ENCODE data around the gene AOAH. TPM values are rescaled to one million over a fixed set of nuclear protein-coding genes. Genes with fewer than 3 reads are reported as not detected.
A peak's percentile ranks its signal among the peaks of the same experiment; 100 is the strongest.

Gene AOAH
- total RNA-seq, result 1 to 10 TPM; 5.2 to 6.0 TPM

DNA sequence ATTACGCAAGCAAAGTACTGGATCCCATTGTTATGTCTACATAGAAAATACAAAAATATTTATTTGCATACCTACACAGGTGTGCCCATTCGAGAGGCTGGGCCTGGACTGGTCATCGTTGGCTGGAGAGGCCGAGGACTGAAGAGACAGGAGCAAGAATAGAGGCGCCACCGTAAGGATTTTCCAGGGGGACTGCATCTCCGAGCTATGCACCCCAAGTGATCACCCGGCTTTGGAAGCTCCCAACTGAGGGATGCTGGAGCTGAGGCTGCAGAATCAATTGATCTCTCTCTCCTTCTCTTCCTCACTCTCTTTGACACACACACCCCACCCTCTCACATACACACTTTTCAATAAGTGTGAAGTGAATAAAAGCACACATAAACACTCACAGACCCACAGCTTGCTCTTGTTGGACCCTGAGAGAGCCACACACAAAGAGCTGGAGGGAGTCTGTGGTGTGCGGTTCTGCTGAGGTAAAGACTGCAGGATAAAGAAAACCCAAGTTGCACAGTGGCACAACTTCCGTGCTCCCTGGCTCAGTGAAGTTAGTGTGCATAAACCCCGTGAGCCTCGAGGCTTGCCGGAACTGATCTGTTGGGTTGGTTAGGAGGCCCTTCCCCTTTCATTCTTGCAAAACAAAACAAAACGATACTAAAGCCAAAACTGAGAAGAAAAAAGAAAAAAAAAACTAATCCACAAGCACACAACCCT, at the start of gene AOAH:
Gene AOAH, minus strand, starts transcription at position 544 of the 714 bp plus-strand sequence. Its CDS starts 346 bp downstream, at position 198.
- ATAC-seq (peak; percentile 67 to 71), DNase-seq (ENCODE audit: low spot score in 2 of 2) (peak; percentile 69 to 74)
- H3K27ac Mint-ChIP-seq, result peak within 1 kb of the TSS; percentile 80 to 81
- H3K9me3 Mint-ChIP-seq, result peaks cover 4 to 6% of the 10 kb centered on the region in 2 donors
- peaks cover 9 to 14% of the 10 kb centered on the region in 2 donors for H3K36me3 Mint-ChIP-seq

DNA sequence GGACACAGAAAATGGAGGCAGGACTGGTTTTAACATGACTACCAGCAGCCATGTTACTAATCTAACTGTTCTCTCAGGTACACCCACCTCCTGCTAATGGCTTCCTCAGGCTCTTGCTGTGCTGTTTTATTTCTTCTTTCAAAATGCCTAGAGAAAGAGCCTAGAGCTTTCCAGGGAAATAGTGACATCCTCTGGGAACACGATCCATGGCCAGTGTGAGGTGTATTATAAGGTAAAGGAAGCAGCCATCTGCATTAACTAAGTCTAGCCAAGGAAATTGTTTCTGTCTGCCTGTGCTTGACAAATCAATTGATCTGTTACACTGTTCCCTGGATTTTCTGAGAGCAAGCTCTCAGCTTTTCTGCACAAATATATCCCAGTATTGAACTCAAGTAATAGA, 42.2 kb upstream of the AOAH start:
- H3K9me3 Mint-ChIP-seq, result no peaks in the 10 kb centered on the region
- no peak overlapping the region for H3K27ac Mint-ChIP-seq
- DNase-seq (ENCODE audit: low spot score in 2 of 2) (no peak), ATAC-seq (no peak)
- H3K36me3 Mint-ChIP-seq, result no peaks in the 10 kb centered on the region

GRCh38 chr7:36765605-36766004, 41.3 kb upstream of the AOAH start:
- peak; percentile 46 to 60 for ATAC-seq
- no peaks in the 10 kb centered on the region for H3K9me3 Mint-ChIP-seq
- no peak for DNase-seq (ENCODE audit: low spot score in 2 of 2)
- peak overlapping the region in 1 of 2 donors; percentile 10 for H3K27ac Mint-ChIP-seq
- H3K36me3 Mint-ChIP-seq, result no peaks in the 10 kb centered on the region

DNA sequence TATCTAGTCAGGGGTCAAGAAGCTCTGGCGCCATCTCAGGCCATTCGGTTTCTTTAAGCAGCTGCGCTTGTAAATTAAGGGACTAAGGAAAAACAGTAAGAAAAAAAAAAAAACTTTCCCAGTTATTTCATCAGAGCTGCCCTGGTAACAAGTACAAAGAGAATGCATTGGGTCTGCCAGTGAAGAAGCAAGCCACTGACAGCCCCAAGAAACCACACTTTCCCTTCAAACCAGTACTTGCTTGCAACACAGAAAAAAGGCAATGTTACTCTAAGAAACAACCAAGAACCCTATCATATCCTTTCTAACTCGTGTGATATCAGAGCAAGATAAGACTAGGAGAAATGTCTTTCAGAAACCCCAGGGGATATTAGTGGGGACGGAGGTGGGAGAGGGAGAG, 40.6 kb upstream of the AOAH start:
- DNase-seq (ENCODE audit: low spot score in 2 of 2), result no peak
- peak overlapping the region in 1 of 2 donors; percentile 10 for H3K27ac Mint-ChIP-seq
- H3K36me3 Mint-ChIP-seq, result no peaks in the 10 kb centered on the region
- no peaks in the 10 kb centered on the region for H3K9me3 Mint-ChIP-seq
- peak; percentile 59 to 83 for ATAC-seq

GRCh38 chr7:36763132-36763816, 39.0 kb upstream of the AOAH start:
- Mint-ChIP-seq H3K36me3 (no peaks in the 10 kb centered on the region), H3K27ac (peak overlapping the region in 1 of 2 donors; percentile 73), H3K9me3 (no peaks in the 10 kb centered on the region)
- DNase-seq (ENCODE audit: low spot score in 2 of 2) (no peak), ATAC-seq (no peak)

DNA sequence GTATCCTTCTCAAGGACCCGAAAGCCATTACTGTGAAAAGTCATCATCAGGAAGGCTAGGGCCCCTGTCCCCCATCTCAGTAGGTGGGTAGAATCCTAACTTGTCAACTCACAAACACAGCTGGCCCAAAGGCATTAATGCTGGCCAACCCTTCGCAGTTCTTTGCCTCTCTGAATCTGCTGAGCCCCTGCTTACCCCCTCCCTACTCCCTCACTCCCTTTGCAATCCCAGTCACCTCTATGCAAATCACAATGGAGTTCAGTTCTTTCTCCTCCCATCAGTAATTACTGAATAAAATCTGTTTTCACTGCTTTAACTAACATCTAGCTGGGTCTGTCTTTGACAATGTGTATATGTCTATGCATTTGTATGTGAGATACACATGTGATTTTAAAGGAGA, 38.1 kb upstream of the AOAH start:
- DNase-seq (ENCODE audit: low spot score in 2 of 2), result no peak
- H3K27ac Mint-ChIP-seq, result no peak overlapping the region
- H3K36me3 Mint-ChIP-seq, result no peaks in the 10 kb centered on the region
- no peaks in the 10 kb centered on the region for H3K9me3 Mint-ChIP-seq
- no peak for ATAC-seq

GRCh38 chr7:36761835-36762234, 37.5 kb upstream of the AOAH start:
- Mint-ChIP-seq H3K27ac (no peak overlapping the region), H3K36me3 (no peaks in the 10 kb centered on the region), H3K9me3 (no peaks in the 10 kb centered on the region)
- DNase-seq (ENCODE audit: low spot score in 2 of 2) (no peak), ATAC-seq (no peak)

- Mint-ChIP-seq H3K27ac (no peak overlapping the region), H3K9me3 (no peaks in the 10 kb centered on the region), H3K36me3 (no peaks in the 10 kb centered on the region)
- no peak for DNase-seq (ENCODE audit: low spot score in 2 of 2)
- no peak for ATAC-seq
Measured at GRCh38 chr7:36760856-36761762, 36.8 kb upstream of the AOAH start.

DNA sequence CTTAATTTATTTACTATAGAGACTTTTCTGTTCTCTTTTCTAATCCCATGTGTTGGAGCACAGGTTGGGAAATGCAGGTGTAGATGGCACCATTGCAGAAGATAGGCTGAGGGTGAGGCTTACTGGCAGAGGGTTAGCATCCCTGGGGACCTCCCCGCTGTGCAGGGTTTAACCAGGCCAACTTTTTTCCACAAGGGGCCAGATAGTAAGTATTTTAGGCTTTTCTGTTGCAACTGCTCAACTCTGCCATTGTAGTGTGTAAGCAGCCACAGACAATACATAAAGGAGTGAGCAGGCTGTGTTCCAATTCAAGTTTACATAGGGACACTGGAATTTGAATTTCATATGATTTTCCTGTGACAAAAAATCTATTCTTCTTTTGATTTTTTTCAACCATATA, 34.6 kb upstream of the AOAH start:
- DNase-seq (ENCODE audit: low spot score in 2 of 2), result no peak
- ATAC-seq, result no peak
- Mint-ChIP-seq H3K27ac (no peak overlapping the region), H3K36me3 (no peaks in the 10 kb centered on the region), H3K9me3 (no peaks in the 10 kb centered on the region)

DNA sequence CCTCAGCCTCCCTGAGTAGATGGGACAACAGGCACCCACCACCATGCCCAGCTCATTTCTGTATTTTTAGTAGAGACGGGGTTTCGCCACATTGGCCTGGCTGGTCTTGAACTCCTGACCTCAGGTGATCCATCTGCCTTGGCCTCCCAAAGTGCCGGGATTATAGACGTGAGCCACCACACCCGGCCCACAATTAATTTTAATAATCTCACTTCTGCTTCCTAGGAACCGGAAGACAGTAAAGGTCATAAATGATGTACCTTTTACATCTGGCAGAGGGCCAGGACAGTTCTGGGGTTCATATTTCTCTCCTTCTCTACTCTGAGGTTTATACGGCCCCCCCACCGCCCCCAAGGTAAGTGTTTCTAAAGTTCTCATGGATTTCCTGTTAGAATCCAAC, 31.2 kb upstream of the AOAH start:
- DNase-seq (ENCODE audit: low spot score in 2 of 2), result no peak
- Mint-ChIP-seq H3K27ac (no peak overlapping the region), H3K9me3 (no peaks in the 10 kb centered on the region), H3K36me3 (peaks cover 0 to 2% of the 10 kb centered on the region in 2 donors)
- ATAC-seq, result no peak

- DNase-seq (ENCODE audit: low spot score in 2 of 2), result no peak
- Mint-ChIP-seq H3K36me3 (peaks cover 4 to 11% of the 10 kb centered on the region in 2 donors), H3K27ac (no peak overlapping the region), H3K9me3 (no peaks in the 10 kb centered on the region)
- no peak for ATAC-seq
Measured at GRCh38 chr7:36752026-36752711, 27.9 kb upstream of the AOAH start.

DNA sequence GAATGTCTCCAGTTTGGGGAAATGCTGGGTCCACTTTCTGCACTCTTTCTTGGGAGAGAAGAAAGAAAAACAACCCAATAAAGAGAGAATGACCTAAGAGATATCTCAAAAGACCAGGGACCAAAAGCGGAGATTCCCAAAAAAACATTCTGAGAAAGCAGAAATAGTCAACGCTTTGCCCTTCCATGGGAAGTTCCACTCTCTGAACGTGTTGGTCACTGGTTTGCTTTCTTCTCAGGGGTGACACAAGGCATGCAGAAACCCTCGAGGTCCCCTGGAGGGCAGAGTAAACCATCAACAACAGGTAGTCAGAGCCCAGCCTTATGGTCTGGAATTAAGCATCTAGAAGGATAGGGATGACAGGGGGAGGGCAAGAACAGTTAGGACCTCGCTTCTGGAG, 26.2 kb upstream of the AOAH start:
- Mint-ChIP-seq H3K9me3 (no peaks in the 10 kb centered on the region), H3K36me3 (peaks cover 4 to 11% of the 10 kb centered on the region in 2 donors), H3K27ac (no peak overlapping the region)
- no peak for ATAC-seq
- DNase-seq (ENCODE audit: low spot score in 2 of 2), result no peak

DNA sequence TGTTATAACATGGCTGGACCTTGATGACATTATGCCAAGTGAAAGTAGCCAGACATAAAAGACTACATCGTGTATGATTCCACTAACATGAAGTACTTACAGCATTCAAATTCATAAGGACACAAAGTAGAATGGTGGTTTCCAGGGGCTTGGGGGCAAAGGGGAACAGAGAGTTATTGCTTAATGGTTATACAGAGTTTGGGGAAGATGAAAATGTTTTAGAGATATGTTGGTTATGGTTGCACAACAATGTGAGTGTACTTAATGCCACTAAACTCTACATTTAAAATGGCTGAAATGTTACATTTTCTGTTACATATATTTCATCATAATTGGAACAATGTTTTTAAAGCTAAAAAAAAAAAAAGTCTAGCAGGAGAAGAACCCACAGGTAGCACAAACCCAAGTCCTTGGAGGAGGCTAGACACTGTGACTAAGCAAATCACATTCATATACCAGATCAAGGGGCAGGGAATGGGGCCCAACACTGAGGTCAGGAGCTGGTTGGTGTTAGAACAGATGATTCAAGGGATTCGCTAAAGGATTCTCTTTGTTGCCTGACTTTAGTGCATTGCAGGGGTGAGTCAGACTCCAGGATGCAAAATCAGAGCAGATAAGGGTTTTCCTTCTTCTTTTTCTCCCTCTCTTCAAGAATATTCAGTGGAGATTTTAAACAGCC, 25.1 kb upstream of the AOAH start:
- ATAC-seq, result peak; percentile 40 to 65
- Mint-ChIP-seq H3K36me3 (peaks cover 4 to 11% of the 10 kb centered on the region in 2 donors), H3K27ac (no peak overlapping the region), H3K9me3 (no peaks in the 10 kb centered on the region)
- no peak for DNase-seq (ENCODE audit: low spot score in 2 of 2)

GRCh38 chr7:36748017-36748487, 23.8 kb upstream of the AOAH start:
- Mint-ChIP-seq H3K36me3 (peaks cover 4 to 11% of the 10 kb centered on the region in 2 donors), H3K27ac (peak overlapping the region in 1 of 2 donors; percentile 26), H3K9me3 (no peaks in the 10 kb centered on the region)
- peak; percentile 65 to 72 for ATAC-seq
- DNase-seq (ENCODE audit: low spot score in 2 of 2), result no peak

DNA sequence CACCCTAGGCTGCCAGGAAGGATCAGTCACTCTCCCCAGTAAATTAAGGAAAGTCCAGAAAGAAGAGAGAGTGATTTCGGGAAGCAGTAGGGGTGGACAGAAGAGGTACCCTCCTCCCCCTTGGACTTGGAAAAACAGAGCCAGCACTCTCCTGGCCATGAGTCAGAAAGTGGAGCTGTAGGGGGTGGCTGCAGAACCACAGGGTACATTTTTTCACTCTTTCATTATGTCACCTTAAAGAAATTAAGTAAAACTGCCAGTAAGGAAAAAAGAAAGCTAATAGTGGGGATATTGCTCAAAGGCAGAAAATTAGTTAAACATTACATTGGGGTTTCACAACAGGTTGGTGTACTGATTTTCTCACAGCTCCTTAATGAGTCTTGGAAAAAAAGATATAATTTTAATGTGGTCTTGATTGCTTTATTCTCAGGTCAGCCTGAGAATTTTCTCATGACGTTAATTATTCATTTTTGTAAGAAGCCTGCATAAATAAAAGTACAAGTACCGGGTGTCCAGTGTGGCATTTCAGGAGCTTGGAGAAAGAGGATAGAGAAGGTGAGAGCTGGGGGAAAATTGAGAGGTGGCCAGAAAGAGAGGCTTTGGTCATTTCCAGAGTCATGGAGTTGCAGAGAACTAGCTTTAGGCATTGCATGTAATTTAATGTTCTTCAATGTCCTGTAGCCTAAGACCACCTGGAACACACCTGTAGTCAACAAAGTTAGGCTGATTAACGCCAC, 23.2 kb upstream of the AOAH start:
- Mint-ChIP-seq H3K27ac (peak overlapping the region in 1 of 2 donors; percentile 26), H3K9me3 (no peaks in the 10 kb centered on the region), H3K36me3 (peaks cover 4 to 11% of the 10 kb centered on the region in 2 donors)
- ATAC-seq (no peak), DNase-seq (ENCODE audit: low spot score in 2 of 2) (no peak)
